ENCODE results near the gene SERGEF. TPM values are rescaled to one million over a fixed set of nuclear protein-coding genes. Genes with fewer than 3 reads are reported as not detected.

SERGEF gene
- polyA plus RNA-seq, 1 experiment, result 18.1 TPM

DNA sequence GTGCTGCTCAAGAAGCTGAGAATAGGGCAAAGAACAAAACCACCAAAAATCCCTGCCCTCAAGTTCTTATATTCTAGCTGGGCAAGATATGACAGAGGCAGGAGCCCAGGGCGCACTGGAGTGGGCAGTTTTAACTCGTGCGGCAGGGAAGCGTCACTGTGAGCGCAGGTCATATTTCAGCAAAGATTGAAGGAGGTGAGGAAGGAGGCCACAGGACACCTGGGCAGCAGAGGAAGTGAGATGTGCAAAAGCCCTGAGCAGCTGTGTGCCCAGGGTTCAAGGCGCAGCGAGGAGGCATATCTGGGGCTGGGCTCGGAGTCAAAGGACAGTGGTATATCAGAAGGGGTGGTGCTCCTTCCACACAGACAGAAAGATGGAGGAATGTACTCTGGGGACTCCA, 264.8 kb downstream of the SERGEF start:
- H3K4me3 ChIP-seq (ENCODE audit: low read depth, low read length), result no peak overlapping the region
- DNase-seq (ENCODE audit: low read depth, low spot score), result no peak
- POLR2A ChIA-PET, result no interaction called here
- H3K27ac ChIP-seq (ENCODE audit: low read depth, low read length), result no peak overlapping the region
- no peaks in the 10 kb centered on the region; the same call in 1 of the 2 replicates for H3K9me3 ChIP-seq (ENCODE audit: control insufficient read depth, insufficient read depth, low read length)
- H3K27me3 ChIP-seq (ENCODE audit: control insufficient read depth, insufficient read depth, low read length), result peaks cover 22% of the 10 kb centered on the region
- CTCF ChIA-PET, result interaction anchor here (1.4 kb wide), 1 partner anchor 231 kb away, joined by 4 read pairs; no protein-coding TSS in a partner anchor
- TF ChIP-seq, protein P1, sequence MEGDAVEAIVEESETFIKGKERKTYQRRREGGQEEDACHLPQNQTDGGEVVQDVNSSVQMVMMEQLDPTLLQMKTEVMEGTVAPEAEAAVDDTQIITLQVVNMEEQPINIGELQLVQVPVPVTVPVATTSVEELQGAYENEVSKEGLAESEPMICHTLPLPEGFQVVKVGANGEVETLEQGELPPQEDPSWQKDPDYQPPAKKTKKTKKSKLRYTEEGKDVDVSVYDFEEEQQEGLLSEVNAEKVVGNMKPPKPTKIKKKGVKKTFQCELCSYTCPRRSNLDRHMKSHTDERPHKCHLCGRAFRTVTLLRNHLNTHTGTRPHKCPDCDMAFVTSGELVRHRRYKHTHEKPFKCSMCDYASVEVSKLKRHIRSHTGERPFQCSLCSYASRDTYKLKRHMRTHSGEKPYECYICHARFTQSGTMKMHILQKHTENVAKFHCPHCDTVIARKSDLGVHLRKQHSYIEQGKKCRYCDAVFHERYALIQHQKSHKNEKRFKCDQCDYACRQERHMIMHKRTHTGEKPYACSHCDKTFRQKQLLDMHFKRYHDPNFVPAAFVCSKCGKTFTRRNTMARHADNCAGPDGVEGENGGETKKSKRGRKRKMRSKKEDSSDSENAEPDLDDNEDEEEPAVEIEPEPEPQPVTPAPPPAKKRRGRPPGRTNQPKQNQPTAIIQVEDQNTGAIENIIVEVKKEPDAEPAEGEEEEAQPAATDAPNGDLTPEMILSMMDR (IDR thresholded peaks at IDR 0.05; ENCODE audit: low read depth, low read length), result no peak

DNA sequence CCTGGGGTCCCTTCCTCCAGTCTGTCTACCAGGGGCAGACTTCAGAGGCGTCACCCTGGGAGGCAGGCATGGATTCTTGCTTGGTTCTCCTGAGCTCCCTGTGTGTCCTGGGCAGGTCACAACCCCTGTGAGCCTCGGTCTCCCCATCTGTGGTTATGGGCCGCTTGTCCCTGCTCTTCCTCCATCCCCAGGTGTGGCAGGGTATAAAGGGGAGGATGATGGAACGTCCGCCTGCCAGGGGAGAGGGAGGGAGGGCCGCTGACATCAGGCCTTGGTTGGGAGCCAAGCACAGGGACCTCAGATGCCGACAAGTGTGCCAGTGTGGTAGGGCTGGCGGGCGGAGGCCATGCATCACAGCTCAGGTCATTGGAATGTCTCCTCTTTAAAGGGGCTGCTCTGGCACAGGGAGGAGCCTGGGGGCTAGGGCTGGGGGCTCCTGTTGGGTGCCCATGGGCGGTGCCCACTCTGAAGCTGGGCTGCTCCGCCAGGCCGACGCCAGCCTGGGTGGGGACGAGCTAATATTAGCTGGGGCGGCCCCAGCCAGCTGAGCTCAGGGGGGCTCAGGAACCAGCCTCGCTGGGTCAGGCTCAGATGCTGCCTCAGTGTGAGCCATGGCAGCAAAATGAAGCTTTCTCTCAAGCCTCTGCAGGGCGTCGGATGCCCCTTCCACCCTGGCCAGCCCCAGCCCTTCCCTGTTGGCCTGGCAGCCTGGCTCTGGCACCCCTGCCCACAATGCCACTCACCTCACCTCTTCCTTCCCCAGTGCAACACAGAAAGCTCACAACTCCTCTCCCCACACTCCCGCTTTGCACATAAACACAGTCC, 265.5 kb downstream of the SERGEF start:
- TF ChIP-seq, protein P1 (IDR thresholded peaks at IDR 0.05; ENCODE audit: low read depth, low read length), result no peak
- peaks cover 19% of the 10 kb centered on the region for H3K27me3 ChIP-seq (ENCODE audit: control insufficient read depth, insufficient read depth, low read length)
- DNase-seq (ENCODE audit: low read depth, low spot score), result no peak
- no peak overlapping the region for H3K4me3 ChIP-seq (ENCODE audit: low read depth, low read length)
- H3K9me3 ChIP-seq (ENCODE audit: control insufficient read depth, insufficient read depth, low read length), result no peaks in the 10 kb centered on the region; the same call in 1 of the 2 replicates
- ChIA-PET CTCF (interaction anchor here (1.0 to 1.4 kb wide), 2 partner anchors 16 to 232 kb away, joined by 3 to 4 read pairs; no protein-coding TSS in a partner anchor), POLR2A (no interaction called here)
- H3K27ac ChIP-seq (ENCODE audit: low read depth, low read length), result no peak overlapping the region

DNA sequence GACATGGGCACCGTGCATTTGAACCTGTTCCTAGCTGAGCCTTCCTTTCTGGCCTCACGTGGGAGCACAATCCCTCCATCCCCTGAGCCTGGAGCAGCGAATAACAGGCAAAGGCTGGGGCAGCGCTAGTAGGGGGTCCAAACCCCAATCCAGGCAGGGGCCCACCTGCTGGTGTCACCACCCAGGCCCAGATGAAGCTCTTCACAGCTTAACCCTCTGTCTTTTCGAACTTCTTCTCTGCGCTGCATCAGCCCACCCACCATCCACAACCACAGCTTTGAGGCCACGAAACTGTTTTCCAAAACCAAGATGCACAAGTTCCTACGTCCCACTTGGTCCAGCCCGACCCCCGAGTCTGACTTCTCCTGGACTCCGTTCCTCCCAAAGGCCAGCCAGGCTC, 266.8 kb downstream of the SERGEF start:
- POLR2A ChIA-PET, result no interaction called here
- CTCF ChIA-PET, result interaction anchor here (0.8 kb wide), 1 partner anchor 15 kb away, joined by 4 read pairs; no protein-coding TSS in a partner anchor
- H3K27me3 ChIP-seq (ENCODE audit: control insufficient read depth, insufficient read depth, low read length), result peaks cover 11% of the 10 kb centered on the region
- H3K9me3 ChIP-seq (ENCODE audit: control insufficient read depth, insufficient read depth, low read length), result no peaks in the 10 kb centered on the region; the same call in 1 of the 2 replicates
- TF ChIP-seq, protein P1 (IDR thresholded peaks at IDR 0.05; ENCODE audit: low read depth, low read length), result no peak
- DNase-seq (ENCODE audit: low read depth, low spot score), result no peak
- H3K4me3 ChIP-seq (ENCODE audit: low read depth, low read length), result no peak overlapping the region
- no peak overlapping the region for H3K27ac ChIP-seq (ENCODE audit: low read depth, low read length)

DNA sequence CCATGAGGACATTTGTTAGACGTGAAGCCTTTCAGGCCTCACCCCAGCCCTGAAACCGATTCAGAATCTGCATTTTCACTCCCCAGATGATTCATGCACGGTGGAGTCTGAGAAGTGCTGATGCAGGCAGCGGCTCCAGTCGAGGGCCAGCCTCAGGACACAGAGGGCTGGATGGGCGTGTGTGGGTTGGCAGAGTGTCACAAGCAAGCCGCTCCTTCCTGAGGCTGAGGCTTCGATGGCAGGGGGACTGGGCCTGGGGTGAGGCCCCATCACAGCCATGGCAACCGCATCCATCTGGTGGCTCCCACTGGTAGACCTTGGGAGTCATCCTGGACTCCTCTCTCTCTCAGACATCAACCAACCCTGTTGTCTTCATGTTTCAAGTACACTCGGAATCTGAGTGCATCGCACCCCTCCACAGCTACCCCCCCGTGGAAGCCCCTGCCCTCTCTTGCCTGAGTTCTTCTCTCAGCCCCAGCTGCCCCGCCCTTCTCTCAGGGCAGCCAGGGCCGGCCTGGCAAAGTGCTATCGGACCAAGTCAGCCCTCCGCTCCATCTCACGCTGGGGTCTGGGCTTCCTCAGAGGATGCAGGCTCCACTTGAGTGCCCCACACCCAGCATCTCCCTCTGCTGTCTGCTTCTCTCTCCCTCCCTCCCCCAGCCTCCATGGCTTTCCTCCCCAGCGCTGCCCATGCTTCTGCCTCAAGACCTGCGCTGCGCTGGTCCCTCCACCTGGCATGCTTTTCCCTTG, 267.6 kb downstream of the SERGEF start:
- no peaks in the 10 kb centered on the region; the same call in 1 of the 2 replicates for H3K9me3 ChIP-seq (ENCODE audit: control insufficient read depth, insufficient read depth, low read length)
- POLR2A ChIA-PET, result no interaction called here
- DNase-seq (ENCODE audit: low read depth, low spot score), result no peak
- H3K4me3 ChIP-seq (ENCODE audit: low read depth, low read length), result no peak overlapping the region
- TF ChIP-seq, protein P1 (IDR thresholded peaks at IDR 0.05; ENCODE audit: low read depth, low read length), result no peak
- no peak overlapping the region for H3K27ac ChIP-seq (ENCODE audit: low read depth, low read length)
- CTCF ChIA-PET, result interaction anchor here (1.1 to 2.0 kb wide), 2 partner anchors 12 to 15 kb away, joined by 3 to 13 read pairs; no protein-coding TSS in a partner anchor
- peaks cover 8% of the 10 kb centered on the region for H3K27me3 ChIP-seq (ENCODE audit: control insufficient read depth, insufficient read depth, low read length)

Data from AG04450 (cell line).